C4-2B (cell line): ENCODE data around the gene KRT33A.

Experiments
- ZFX ChIP-seq: fragments of 450-650 bp; IDR thresholded peaks from 2 replicates; pipeline ENCODE4 v1.6.1; 2017
- TF ChIP-seq, protein P1 (sequence below): fragments of 450-650 bp; conservative IDR thresholded peaks from 2 replicates; pipeline ENCODE4 v1.5.1; 2017; ENCODE audit warnings: mild to moderate bottlenecking

DNA sequence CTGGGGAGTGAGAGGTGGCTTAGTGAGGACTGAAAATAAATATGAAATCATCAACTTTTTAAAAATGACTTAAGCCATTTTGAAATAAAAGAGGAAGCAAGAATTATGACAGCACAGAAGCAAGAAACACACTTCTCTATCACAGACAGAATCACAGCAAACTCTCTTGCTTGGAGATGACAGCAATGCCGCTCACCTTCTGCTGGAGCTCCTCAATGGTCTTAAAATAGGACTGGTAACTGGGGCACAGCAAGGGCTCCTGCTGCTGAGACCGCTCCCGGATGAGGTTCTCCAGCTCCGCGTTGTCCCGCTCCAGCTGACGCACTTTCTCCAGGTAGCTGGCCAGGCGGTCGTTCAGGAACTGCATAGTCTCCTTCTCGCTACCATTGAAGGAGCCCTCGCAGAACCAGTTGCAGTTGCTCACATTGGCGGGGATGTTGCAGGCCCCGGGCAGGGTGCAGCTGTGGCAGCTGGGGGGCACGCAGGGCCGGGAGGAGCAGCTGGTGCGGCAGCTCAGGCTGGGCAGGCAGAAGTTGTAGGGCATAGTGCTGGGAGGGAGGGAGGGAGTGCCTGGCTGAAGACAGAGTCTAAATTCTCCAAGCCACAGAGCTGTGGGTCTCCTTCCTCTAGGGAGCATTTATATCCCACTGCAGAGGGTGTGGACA lies 46.5 kb upstream of the KRT33A start, which contains the start of gene KRT31:
- TF ChIP-seq, protein P1, sequence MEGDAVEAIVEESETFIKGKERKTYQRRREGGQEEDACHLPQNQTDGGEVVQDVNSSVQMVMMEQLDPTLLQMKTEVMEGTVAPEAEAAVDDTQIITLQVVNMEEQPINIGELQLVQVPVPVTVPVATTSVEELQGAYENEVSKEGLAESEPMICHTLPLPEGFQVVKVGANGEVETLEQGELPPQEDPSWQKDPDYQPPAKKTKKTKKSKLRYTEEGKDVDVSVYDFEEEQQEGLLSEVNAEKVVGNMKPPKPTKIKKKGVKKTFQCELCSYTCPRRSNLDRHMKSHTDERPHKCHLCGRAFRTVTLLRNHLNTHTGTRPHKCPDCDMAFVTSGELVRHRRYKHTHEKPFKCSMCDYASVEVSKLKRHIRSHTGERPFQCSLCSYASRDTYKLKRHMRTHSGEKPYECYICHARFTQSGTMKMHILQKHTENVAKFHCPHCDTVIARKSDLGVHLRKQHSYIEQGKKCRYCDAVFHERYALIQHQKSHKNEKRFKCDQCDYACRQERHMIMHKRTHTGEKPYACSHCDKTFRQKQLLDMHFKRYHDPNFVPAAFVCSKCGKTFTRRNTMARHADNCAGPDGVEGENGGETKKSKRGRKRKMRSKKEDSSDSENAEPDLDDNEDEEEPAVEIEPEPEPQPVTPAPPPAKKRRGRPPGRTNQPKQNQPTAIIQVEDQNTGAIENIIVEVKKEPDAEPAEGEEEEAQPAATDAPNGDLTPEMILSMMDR: no peak
- TF ChIP-seq ZFX: no peak
